ENCODE measurements around the gene KIF26B. TPM values are rescaled to one million over a fixed set of nuclear protein-coding genes. Genes with fewer than 3 reads are reported as not detected.

KIF26B gene
- total RNA-seq, 1 experiment from 2014 or later = 1.1 TPM

- DNase-seq (ENCODE audit: low read depth) = no peak
These were observed 436.8 kb downstream of the KIF26B start for GRCh38 chr1:245591346-245592188.

GRCh38 chr1:245592189-245592460, 437.3 kb downstream of the KIF26B start:
- no peak for DNase-seq (ENCODE audit: low read depth)

- no peak for DNase-seq (ENCODE audit: low read depth)
These were observed 443.9 kb downstream of the KIF26B start for GRCh38 chr1:245598524-245599305.

- peak; percentile 75 for DNase-seq (ENCODE audit: low read depth)
These were observed 444.8 kb downstream of the KIF26B start for GRCh38 chr1:245599371-245600174.

- DNase-seq (ENCODE audit: low read depth) = no peak
These were observed 445.9 kb downstream of the KIF26B start for GRCh38 chr1:245600658-245601057.

GRCh38 chr1:245603311-245603865, 448.6 kb downstream of the KIF26B start:
- DNase-seq (ENCODE audit: low read depth) = no peak

GRCh38 chr1:245604979-245605378, 450.2 kb downstream of the KIF26B start:
- no peak for DNase-seq (ENCODE audit: low read depth)

GRCh38 chr1:245605480-245606156, 450.8 kb downstream of the KIF26B start:
- peak; percentile 52 for DNase-seq (ENCODE audit: low read depth)

- no peak for DNase-seq (ENCODE audit: low read depth)
These were observed 451.5 kb downstream of the KIF26B start for GRCh38 chr1:245606157-245606725.

GRCh38 chr1:245608271-245608670, 453.5 kb downstream of the KIF26B start:
- DNase-seq (ENCODE audit: low read depth) = no peak

GRCh38 chr1:245609354-245610150, 454.8 kb downstream of the KIF26B start:
- DNase-seq (ENCODE audit: low read depth) = peak; percentile 44

GRCh38 chr1:245611251-245611650, 456.5 kb downstream of the KIF26B start:
- DNase-seq (ENCODE audit: low read depth) = no peak

GRCh38 chr1:245614476-245614875, 459.7 kb downstream of the KIF26B start:
- DNase-seq (ENCODE audit: low read depth) = no peak

GRCh38 chr1:245615001-245615400, 460.2 kb downstream of the KIF26B start:
- DNase-seq (ENCODE audit: low read depth) = no peak

GRCh38 chr1:245621589-245621988, 466.8 kb downstream of the KIF26B start:
- no peak for DNase-seq (ENCODE audit: low read depth)

GRCh38 chr1:245622332-245623014, 467.7 kb downstream of the KIF26B start:
- no peak for DNase-seq (ENCODE audit: low read depth)

GRCh38 chr1:245641384-245641783, 486.6 kb downstream of the KIF26B start:
- no peak for DNase-seq (ENCODE audit: low read depth)

GRCh38 chr1:245645406-245645805, 490.6 kb downstream of the KIF26B start:
- DNase-seq (ENCODE audit: low read depth) = no peak

GRCh38 chr1:245645894-245646293, 491.1 kb downstream of the KIF26B start:
- DNase-seq (ENCODE audit: low read depth) = no peak
